ENCODE data around the gene SMAD6. TPM values are rescaled to one million over a fixed set of nuclear protein-coding genes. Genes with fewer than 3 reads are reported as not detected.
A peak's percentile ranks its signal among the peaks of the same experiment; 100 is the strongest.

The SMAD6 gene
- total and polyA plus RNA-seq, 2 of the 4 experiments (the other 2 are of a cell fraction) = 4.8 to 8.5 TPM

GRCh38 chr15:66760968-66761725 is 59.1 kb downstream of the SMAD6 start:
- Histone ChIP-seq H2BK20ac (ENCODE audit: low read depth, low read length) (peak overlapping the region; percentile 64), H3K27ac (ENCODE audit: insufficient read depth, low read length) (peak overlapping the region; percentile 61), H2BK15ac (ENCODE audit: low read depth, low read length) (peak overlapping the region; percentile 66; the same call in 2 of the 3 replicates), H2AK5ac (ENCODE audit: low read depth, low read length) (peak overlapping the region; percentile 93), H2BK120ac (ENCODE audit: low read depth, low read length) (peak overlapping the region; percentile 83), H4K8ac (ENCODE audit: low read depth in 2 of 2, low read length in 2 of 2) (peak overlapping the region; percentile 18 to 76; a peak in 3 of 4 replicates), H3K56ac (ENCODE audit: extremely low read depth, insufficient read depth, low read length) (peak overlapping the region; percentile 32; the same call in 1 of the 2 replicates), H2AK9ac (replicated peaks; ENCODE audit: low read depth, low read length, poor library complexity) (peak overlapping the region; percentile 70), H3K4me3 (ENCODE audit: insufficient read depth, low read depth, low read length) (no peak overlapping the region), H2AFZ (replicated peaks; ENCODE audit: low read length, poor library complexity) (peak overlapping the region; percentile 75), H3K4ac (ENCODE audit: low read depth, low read length) (peak overlapping the region; percentile 90), H4K91ac (ENCODE audit: insufficient read depth, low read depth, low read length) (peak overlapping the region; percentile 82), H3K9ac (ENCODE audit: low read depth, low read length) (no peak overlapping the region), H4K5ac (ENCODE audit: low read depth, low read length) (peak overlapping the region; percentile 32; the same call in 1 of the 2 replicates), H2BK5ac (ENCODE audit: low read depth, low read length, poor library complexity, severe bottlenecking) (peak overlapping the region; percentile 23), H3K27me3 (ENCODE audit: control insufficient read depth, insufficient read depth, low read length) (no peaks in the 10 kb centered on the region), H3K4me2 (ENCODE audit: low read depth, low read length) (no peak overlapping the region; the same call in 1 of the 2 replicates), H3K79me1 (ENCODE audit: low read depth in 1 of 2, low read length in 2 of 2) (peaks cover 29 to 79% of the 10 kb centered on the region in 2 experiments), H3K14ac (replicated peaks; ENCODE audit: low read depth, low read length) (peak overlapping the region; percentile 90; the same call in 1 of the 2 replicates), H3K36me3 (ENCODE audit: control insufficient read depth, insufficient read depth, low read length) (peaks cover 4% of the 10 kb centered on the region; the same call in 1 of the 2 replicates), H3K9me3 (ENCODE audit: control insufficient read depth, insufficient read depth, low read length) (no peaks in the 10 kb centered on the region), H3K9me1 (ENCODE audit: insufficient read depth, low read length) (peaks cover 61% of the 10 kb centered on the region), H3K4me1 (ENCODE audit: control insufficient read depth, insufficient read depth, low read length) (peaks cover 51% of the 10 kb centered on the region), H4K20me1 (ENCODE audit: insufficient read depth, low read length) (peaks cover 4% of the 10 kb centered on the region; the same call in 1 of the 2 replicates), H3K23ac (ENCODE audit: low read depth, low read length) (peak overlapping the region; percentile 69), H3K18ac (ENCODE audit: low read depth, low read length) (peak overlapping the region; percentile 36)
- in situ Hi-C loops (cut with MboI; ENCODE audit: low sequenced_read_pairs) (no loop called here), intact Hi-C loops (cut with micrococcal nuclease) (no loop called here), dilution Hi-C loops (cut with HindIII; ENCODE audit: low sequenced_read_pairs, unreplicated experiment) (no loop called here)
- TF ChIP-seq RFX5 (IDR thresholded peaks at IDR 0.05; ENCODE audit: low read depth, low read length) (no peak), RCOR1 (IDR thresholded peaks at IDR 0.05; ENCODE audit: insufficient replicate concordance, low read length) (no peak), MAFK (IDR thresholded peaks at IDR 0.05; ENCODE audit: low read depth, low read length) (no peak), BHLHE40 (IDR thresholded peaks at IDR 0.05; ENCODE audit: low read depth, low read length) (no peak), NFE2L2 (IDR thresholded peaks at IDR 0.05; ENCODE audit: low read depth, low read length) (no peak), MXI1 (IDR thresholded peaks at IDR 0.05; ENCODE audit: borderline replicate concordance, low read depth, low read length) (no peak), FOS (IDR thresholded peaks at IDR 0.05; ENCODE audit: low read depth, low read length) (no peak), MAZ (IDR thresholded peaks at IDR 0.05; ENCODE audit: borderline replicate concordance, low read depth, low read length) (no peak)
- 40% methylated on average over 5 of the region's 16 CpGs; no CpG with 5 or more reads in 1 of the 2 experiments for WGBS, 2 experiments (ENCODE audit: extremely low coverage in 2 of 2, insufficient read length in 1 of 2)
- BruUV-seq (replicated peaks) = no TSS peak
- ATAC-seq (ENCODE audit: low read depth) = peak; percentile 30; the same call in 1 of the 2 replicates
- ChIA-PET CTCF (interaction anchor here (1.1 kb wide), 1 partner anchor 90 kb away, joined by 3 read pairs; no protein-coding TSS in a partner anchor), POLR2A (ENCODE audit: unreplicated experiment) (no interaction called here)
- DNase-seq = no peak

All from IMR-90 (cell line).